HG02852 (cell line): ENCODE results near the gene DNAH7.
A peak's percentile ranks its signal among the peaks of the same experiment; 100 is the strongest.

Experiments
- ATAC-seq: cut with Tn5 transposase; IDR thresholded peaks from one replicate; pipeline ENCODE4 v1.9.1; 2021; ENCODE audit warnings: mild to moderate bottlenecking, moderate library complexity; ENCODE audit not compliant: unreplicated experiment

Gene DNAH7

GRCh38 chr2:195879153-195879552 lies 189.5 kb downstream of the DNAH7 start:
- no peak for ATAC-seq

DNA sequence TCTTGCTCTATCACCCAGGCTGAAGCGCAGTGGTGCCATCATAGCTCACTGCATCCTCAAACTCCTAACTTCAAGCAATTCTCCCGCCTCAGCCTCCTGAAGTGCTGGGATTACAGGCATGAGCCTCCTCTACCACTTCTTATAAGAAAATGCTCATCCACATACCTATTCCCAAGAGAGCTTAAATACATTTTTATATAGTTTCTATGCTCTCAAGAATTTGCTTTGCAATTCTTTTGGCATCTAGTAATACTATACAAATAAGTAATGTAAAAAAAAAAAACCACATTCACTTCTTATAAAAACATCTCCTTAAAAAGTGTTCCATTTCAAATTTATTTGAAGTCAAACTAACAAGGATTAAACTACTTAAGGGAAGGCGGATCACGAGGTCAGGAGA lies 197.3 kb downstream of the DNAH7 start:
- ATAC-seq, result no peak

- no peak for ATAC-seq
Observed at GRCh38 chr2:195864316-195864715, 204.3 kb downstream of the DNAH7 start.

- no peak for ATAC-seq
Observed at GRCh38 chr2:195863564-195863963, 205.1 kb downstream of the DNAH7 start.

DNA sequence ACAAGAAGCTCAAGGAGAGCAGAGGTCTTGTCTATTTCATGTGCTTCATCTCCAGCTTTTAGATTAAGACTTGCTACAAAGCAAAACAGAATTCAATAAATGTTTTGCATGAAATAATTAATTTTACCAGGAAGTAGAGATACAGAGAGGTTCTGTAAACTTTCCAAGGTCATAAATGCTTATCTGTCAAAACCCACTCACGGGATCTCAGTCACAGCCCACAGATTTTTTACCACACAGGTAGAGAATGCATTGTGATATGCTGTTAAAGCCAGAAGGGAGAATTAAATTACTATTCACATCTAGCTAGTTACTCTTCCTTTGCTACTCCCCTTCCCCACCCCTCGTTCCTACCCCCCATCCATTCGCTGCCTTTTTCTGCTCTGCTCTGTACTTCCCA lies 205.5 kb downstream of the DNAH7 start:
- no peak for ATAC-seq

- ATAC-seq, result no peak
Observed at GRCh38 chr2:195861821-195862220, 206.8 kb downstream of the DNAH7 start.

DNA sequence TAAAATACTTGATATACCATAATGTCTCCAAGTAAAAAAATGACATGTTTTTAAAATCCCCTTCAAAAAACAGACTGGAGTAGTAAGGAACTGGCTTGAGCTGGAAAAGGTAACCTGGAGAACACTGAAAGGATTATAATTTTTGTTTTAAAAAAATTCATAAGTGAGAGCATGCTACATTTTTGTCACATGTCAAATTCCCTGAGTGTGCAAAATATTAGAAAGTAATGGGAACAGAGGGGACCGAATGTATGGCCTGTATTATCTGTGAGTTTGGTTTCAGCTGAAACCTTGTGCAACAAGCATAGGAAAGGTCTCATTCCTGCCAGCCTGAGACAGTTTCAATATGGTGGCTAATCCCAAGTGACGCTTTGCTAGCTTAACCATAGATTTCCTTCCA lies 209.1 kb downstream of the DNAH7 start:
- ATAC-seq, result no peak

DNA sequence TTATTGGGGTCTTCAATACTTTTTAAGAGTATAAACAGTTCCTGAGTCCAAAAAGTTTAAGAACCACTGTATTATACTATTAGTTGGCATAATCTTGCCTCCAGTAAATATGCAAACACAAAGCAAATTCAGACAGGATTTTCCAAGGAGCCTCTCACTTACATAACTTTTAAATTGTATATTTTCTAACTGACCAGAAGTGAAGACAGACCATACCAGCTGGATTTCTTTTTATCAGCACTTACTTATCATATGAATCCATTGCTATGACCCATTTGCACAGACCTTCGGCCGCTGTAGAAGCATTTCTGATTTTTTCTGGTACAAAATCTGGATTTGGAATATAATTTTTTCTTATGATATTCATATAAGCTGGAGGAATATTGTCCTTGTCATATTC lies 211.5 kb downstream of the DNAH7 start:
- ATAC-seq, result no peak

DNA sequence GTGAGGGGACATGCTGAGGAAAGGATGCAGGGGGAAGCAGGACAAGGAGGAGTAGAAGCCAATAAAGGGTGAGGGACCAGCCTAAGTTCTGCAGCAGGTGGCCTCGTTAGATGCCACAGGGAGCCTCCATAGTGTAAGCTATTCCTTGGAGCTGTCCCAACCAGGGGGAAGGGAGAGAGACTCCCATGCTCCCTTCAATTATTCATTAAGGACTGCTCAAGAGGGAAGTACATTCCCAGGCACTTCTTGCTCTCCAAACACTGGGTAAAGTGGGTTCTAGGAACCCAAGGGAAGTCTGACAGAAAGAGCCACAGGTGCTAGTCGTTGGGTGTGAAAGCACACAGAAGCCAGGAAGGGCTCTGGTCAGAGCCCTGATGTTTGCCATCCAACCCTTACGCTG lies 217.9 kb downstream of the DNAH7 start:
- no peak for ATAC-seq

GRCh38 chr2:195848119-195848899 lies 220.3 kb downstream of the DNAH7 start:
- no peak for ATAC-seq

DNA sequence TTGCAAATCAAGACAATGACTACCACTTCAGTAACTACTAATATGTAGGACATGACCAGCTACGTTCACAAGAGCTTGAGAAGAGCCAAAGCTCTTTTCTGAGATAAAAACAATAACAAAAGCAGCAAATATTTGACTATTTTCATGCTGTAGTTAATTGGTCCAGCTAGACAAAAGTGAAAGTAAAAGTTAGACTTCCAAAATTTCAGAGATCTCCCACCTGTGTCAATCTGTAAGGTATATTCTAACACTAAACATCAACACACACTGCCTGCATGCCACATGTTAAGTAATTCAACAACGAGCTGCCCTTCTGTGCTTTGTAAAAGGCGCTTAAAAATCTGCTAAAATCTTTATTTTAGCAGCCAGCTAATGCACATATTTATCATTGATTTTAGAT lies 225.7 kb downstream of the DNAH7 start:
- peak; percentile 52 for ATAC-seq

GRCh38 chr2:195838002-195838401 lies 230.6 kb downstream of the DNAH7 start:
- no peak for ATAC-seq

DNA sequence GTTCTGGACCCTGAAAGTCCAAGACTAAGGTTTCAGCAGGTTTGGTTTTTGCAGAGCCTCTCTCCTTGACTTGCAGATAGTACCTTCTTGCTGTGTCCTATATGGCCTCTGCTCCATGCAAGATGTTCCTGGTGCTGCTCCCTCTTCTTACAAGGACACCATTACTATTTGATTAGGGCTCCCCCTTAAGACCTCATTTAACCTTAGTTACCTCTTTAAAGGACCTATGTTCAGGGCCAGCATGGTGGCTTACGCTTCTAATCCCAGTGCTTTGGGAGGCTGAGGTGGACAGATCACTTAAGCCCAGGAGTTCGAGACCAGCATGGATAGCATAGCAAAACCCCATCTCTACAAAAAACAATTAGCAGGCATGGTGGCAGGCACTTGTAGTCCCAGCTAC lies 232.6 kb downstream of the DNAH7 start:
- no peak for ATAC-seq

- no peak for ATAC-seq
Observed at GRCh38 chr2:195834836-195835235, 233.8 kb downstream of the DNAH7 start.

DNA sequence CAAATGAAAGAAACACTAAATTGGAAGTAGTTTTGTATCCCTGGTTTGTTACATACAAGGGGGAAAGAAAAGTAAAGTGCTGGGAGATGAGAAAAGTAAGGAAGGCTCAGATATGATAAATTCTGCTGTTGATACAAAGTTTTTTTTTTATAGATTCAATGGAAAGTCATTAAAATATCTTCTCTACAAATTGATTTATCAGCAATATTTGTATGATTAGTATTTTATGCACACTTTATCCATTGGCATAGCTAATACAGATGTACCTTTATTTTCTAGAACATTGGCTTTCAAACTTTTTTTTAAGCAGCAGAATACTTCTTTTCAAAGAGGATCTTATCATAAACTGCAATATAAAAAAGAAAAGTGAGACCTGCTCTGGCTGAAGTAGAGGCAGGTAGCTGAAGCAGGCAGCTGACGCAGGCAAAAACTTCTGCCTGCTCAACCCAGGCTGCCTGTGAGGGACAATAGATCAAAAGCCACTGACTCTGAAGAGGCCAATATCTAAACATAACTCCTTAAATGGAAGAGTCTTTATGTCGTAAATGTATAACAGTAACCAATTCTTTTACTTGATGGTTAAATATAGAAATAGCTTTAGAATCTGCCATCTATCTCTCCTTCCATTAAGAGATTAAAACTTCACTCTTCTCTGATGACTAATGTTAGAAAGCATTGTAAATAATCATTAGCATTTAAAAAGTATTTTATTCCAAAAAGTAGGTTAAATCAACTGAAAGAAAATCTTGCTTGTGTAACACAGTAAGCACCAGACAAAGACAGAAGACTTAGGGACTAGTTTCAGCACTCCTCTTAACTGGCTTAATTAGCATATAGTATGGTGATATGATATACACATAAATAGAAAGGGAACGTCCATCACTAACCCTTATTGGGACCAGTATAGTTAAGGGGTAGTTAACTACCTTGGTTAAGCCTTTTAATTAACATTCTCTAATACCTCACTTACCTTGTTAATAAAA lies 237.4 kb downstream of the DNAH7 start:
- no peak for ATAC-seq

GRCh38 chr2:195824478-195824877 lies 244.2 kb downstream of the DNAH7 start:
- ATAC-seq, result no peak

DNA sequence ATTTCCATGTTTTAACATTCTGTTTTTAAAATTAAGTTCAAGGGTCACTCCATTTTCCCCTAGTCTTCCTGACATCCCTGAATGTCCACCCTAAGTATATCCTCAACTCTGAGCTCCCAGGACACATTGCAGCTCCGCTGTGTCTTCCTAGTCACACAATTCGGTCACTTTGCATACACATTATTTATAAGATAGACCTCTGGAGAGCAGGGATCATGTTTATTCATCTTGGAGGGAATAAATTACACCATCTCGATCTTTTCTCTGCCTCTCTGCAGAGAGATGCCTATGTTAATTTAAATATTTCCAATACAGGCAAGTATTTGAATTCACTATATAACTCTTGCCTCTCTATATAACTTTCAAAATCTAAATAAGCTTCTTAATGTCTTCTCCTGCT lies 245.4 kb downstream of the DNAH7 start:
- ATAC-seq, result no peak

GRCh38 chr2:195821566-195821932 lies 247.1 kb downstream of the DNAH7 start:
- ATAC-seq, result no peak

DNA sequence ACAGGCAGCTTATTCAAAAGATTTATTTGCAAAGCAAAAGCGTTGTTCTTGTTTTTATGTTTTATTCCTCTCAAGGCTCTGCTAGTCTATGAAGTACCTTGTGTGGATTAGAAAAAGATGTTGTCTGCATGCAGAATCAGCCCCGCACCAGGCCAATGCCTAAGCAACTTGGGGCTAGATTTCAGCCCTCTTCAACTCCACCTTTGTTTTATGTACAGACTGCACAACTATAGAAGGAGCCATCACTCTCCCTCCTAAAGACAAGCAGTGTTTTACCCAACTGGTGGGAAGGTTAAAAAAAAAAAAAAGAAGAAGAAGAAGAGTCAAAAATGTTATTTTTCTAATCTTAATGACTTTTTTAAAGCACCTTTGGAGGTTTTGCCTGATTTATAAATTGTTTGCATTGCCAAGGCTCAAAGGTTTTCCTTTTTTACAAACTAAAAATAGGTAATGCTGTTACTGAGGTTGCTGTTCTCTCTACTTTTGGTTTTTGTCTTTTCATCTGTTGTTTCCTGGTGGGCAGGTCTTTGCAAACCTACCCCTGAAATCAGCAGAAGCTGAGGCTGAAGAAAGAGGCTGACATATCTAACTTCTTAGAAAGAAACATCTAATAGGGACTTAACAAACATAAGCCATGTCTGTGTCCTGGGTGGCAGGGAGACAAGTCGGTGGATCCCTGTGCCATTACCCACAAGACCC lies 247.6 kb downstream of the DNAH7 start:
- ATAC-seq, result no peak

- ATAC-seq, result no peak
Observed at GRCh38 chr2:195820373-195820772, 248.3 kb downstream of the DNAH7 start.

DNA sequence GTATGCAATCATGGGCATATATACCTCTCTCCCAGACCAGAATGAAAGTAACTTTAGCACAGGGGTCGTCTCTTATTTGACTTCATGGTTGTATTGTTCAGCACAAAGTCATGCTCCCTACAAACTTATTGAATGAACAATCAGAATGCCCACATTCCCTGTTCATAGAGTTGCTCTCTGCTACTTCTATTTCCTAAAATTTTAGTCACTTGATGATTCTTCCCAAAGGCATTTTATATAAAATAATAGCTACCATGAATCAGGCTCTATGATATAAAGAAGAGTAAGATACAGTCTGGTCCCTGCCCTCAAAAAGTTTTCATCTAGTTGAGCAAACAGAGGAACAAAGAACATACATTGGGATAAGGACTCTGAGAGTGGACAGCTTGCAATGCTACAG lies 249.4 kb downstream of the DNAH7 start:
- no peak for ATAC-seq
